Testis (tissue), 2 donors: ENCODE measurements around the gene NEBL.

ENCODE experiments used
- POLR2A ChIP-seq: fragments of 450-650 bp; IDR thresholded peaks from one replicate; pipeline ENCODE4 v1.6.1; 2017; ENCODE audit warnings: antibody characterized with exemption, mild to moderate bottlenecking, moderate library complexity
- TF ChIP-seq, protein P1 (sequence below), 3 experiments: fragments of 450-650 bp in 2 of 3; fragments of 200-600 bp in 1 of 3; sonication (generic) in 1 of 3; IDR thresholded peaks; one replicate each; pipeline ENCODE4 v1.5.1; 2016 to 2019; ENCODE audit warnings: antibody characterized with exemption in 3 of 3, mild to moderate bottlenecking in 2 of 3, moderate library complexity in 1 of 3

GRCh38 chr10:20898866-20899535 is 1.9 kb upstream of the NEBL start:
- TF ChIP-seq, protein P1, sequence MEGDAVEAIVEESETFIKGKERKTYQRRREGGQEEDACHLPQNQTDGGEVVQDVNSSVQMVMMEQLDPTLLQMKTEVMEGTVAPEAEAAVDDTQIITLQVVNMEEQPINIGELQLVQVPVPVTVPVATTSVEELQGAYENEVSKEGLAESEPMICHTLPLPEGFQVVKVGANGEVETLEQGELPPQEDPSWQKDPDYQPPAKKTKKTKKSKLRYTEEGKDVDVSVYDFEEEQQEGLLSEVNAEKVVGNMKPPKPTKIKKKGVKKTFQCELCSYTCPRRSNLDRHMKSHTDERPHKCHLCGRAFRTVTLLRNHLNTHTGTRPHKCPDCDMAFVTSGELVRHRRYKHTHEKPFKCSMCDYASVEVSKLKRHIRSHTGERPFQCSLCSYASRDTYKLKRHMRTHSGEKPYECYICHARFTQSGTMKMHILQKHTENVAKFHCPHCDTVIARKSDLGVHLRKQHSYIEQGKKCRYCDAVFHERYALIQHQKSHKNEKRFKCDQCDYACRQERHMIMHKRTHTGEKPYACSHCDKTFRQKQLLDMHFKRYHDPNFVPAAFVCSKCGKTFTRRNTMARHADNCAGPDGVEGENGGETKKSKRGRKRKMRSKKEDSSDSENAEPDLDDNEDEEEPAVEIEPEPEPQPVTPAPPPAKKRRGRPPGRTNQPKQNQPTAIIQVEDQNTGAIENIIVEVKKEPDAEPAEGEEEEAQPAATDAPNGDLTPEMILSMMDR (IDR thresholded peaks at IDR 0.05): no peak
- no peak for TF ChIP-seq POLR2A
